DMS153 treated with DMSO at 0.1 percent for 48 hours (cell line): ENCODE data around the gene DCC.

Experiments used
- DNase-seq: peaks from one replicate; lab custom pipeline; 2025; ENCODE audit not compliant: unreplicated experiment; lab: John Stamatoyannopoulos, UW

The DCC gene

GRCh38 chr18:52791321-52791720 is 451.3 kb downstream of the DCC start:
- DNase-seq, result no peak

GRCh38 chr18:52812834-52813233 is 472.8 kb downstream of the DCC start:
- no peak for DNase-seq

- DNase-seq, result no peak
Measured at GRCh38 chr18:52813635-52814416, 473.8 kb downstream of the DCC start.

- no peak for DNase-seq
Measured at GRCh38 chr18:52815651-52816050, 475.7 kb downstream of the DCC start.

- no peak for DNase-seq
Measured at GRCh38 chr18:52816121-52816520, 476.1 kb downstream of the DCC start.

- no peak for DNase-seq
Measured at GRCh38 chr18:52822160-52822559, 482.2 kb downstream of the DCC start.

GRCh38 chr18:52824126-52824525 is 484.1 kb downstream of the DCC start:
- no peak for DNase-seq

- no peak for DNase-seq
Measured at GRCh38 chr18:52826994-52827393, 487.0 kb downstream of the DCC start.

- no peak for DNase-seq
Measured at GRCh38 chr18:52829320-52829719, 489.3 kb downstream of the DCC start.

GRCh38 chr18:52829876-52830405 is 489.9 kb downstream of the DCC start:
- DNase-seq, result no peak

- DNase-seq, result no peak
Measured at GRCh38 chr18:52844323-52844722, 504.3 kb downstream of the DCC start.

GRCh38 chr18:52845036-52845435 is 505.0 kb downstream of the DCC start:
- DNase-seq, result no peak

GRCh38 chr18:52850031-52850560 is 510.1 kb downstream of the DCC start:
- DNase-seq, result no peak

GRCh38 chr18:52861558-52861957 is 521.6 kb downstream of the DCC start:
- DNase-seq, result no peak

GRCh38 chr18:52869349-52869923 is 529.4 kb downstream of the DCC start:
- no peak for DNase-seq

GRCh38 chr18:52869942-52870907 is 530.2 kb downstream of the DCC start:
- no peak for DNase-seq

- no peak for DNase-seq
Measured at GRCh38 chr18:52874774-52875173, 534.8 kb downstream of the DCC start.

- DNase-seq, result no peak
Measured at GRCh38 chr18:52875725-52876124, 535.7 kb downstream of the DCC start.

- no peak for DNase-seq
Measured at GRCh38 chr18:52888014-52888413, 548.0 kb downstream of the DCC start.

GRCh38 chr18:52894801-52895200 is 554.8 kb downstream of the DCC start:
- no peak for DNase-seq
